Measurements from ENCODE around the gene AMPD3. TPM values are rescaled to one million over a fixed set of nuclear protein-coding genes. Genes with fewer than 3 reads are reported as not detected.

AMPD3 gene
- total RNA-seq, 1 experiment from 2014 or later, result 5.9 TPM

- Mint-ChIP-seq H3K27ac (no peak overlapping the region), H3K27me3 (ENCODE audit: low read depth) (no peaks in the 10 kb centered on the region; the same call in 1 of the 2 replicates), H3K36me3 (ENCODE audit: insufficient read depth in 1 of 3, low read depth in 3 of 3) (no peaks in the 10 kb centered on the region), H3K4me3 (no peak overlapping the region), H3K4me1 (peaks cover 0 to 6% of the 10 kb centered on the region in 2 experiments; a peak in 1 of 4 replicates), H3K9me3 (no peaks in the 10 kb centered on the region)
- Histone ChIP-seq H4K5ac (ENCODE audit: insufficient read length, low read depth, low read length) (no peak overlapping the region), H3K27me3 (ENCODE audit: insufficient read depth, low read length) (no peaks in the 10 kb centered on the region), H3K18ac (ENCODE audit: insufficient read length, low read depth, low read length) (no peak overlapping the region), H2AFZ (ENCODE audit: low read length) (no peak overlapping the region), H3K9me3 (ENCODE audit: control insufficient read depth, low read depth, low read length) (no peaks in the 10 kb centered on the region), H3K79me1 (ENCODE audit: insufficient read depth, low read depth, low read length, poor library complexity, severe bottlenecking) (no peaks in the 10 kb centered on the region), H3K4ac (ENCODE audit: low read depth, low read length) (no peak overlapping the region), H2BK120ac (ENCODE audit: low read depth, low read length, poor library complexity, severe bottlenecking) (no peak overlapping the region), H2AK5ac (ENCODE audit: insufficient read length, low read length) (no peak overlapping the region), H3K23ac (ENCODE audit: insufficient read length, low read depth, low read length) (no peak overlapping the region), H3K56ac (ENCODE audit: insufficient read length, low read depth, low read length) (no peak overlapping the region), H3K14ac (ENCODE audit: insufficient read depth, low read length) (no peak overlapping the region), H4K20me1 (ENCODE audit: control insufficient read depth, insufficient read depth, insufficient read length) (no peaks in the 10 kb centered on the region), H3K9ac (ENCODE audit: extremely low read depth, insufficient read length, low read length) (no peak overlapping the region), H4K91ac (ENCODE audit: insufficient read length, low read depth, low read length) (no peak overlapping the region), H3K4me1 (ENCODE audit: insufficient read depth, low read length) (no peaks in the 10 kb centered on the region; the same call in 1 of the 2 replicates), H4K8ac (replicated peaks; ENCODE audit: insufficient read length, low read depth, low read length) (no peak overlapping the region), H2BK15ac (ENCODE audit: low read depth, low read length) (no peak overlapping the region), H3K4me2 (ENCODE audit: insufficient read depth, insufficient read length, low read length) (no peak overlapping the region), H3K27ac (ENCODE audit: insufficient read length, low read depth, low read length) (no peak overlapping the region), H3T11ph (ENCODE audit: low read length) (no peak overlapping the region), H2BK5ac (ENCODE audit: insufficient read length, low read length) (no peak overlapping the region), H2BK12ac (ENCODE audit: insufficient read length, low read depth, low read length) (no peak overlapping the region), H3K23me2 (ENCODE audit: insufficient read length, low read depth, low read length, poor library complexity, severe bottlenecking) (no peaks in the 10 kb centered on the region), H3K79me2 (ENCODE audit: insufficient read depth, low read length) (no peaks in the 10 kb centered on the region), H2BK20ac (ENCODE audit: low read depth, low read length, poor library complexity, severe bottlenecking) (no peak overlapping the region)
- DNase-seq, result no peak
- no CpG with 5 or more reads among the region's 2 CpGs for WGBS (ENCODE audit: extremely low coverage, insufficient read length, low lambda C conversion rate)
- TF ChIP-seq CTCF (conservative IDR thresholded peaks at IDR 0.05), result no peak
Measured at GRCh38 chr11:10439351-10439750, 15.7 kb upstream of the AMPD3 start.
